Bronchial epithelial cell (primary cell): ENCODE data around the gene MRPL20. TPM values are rescaled to one million over a fixed set of nuclear protein-coding genes. Genes with fewer than 3 reads are reported as not detected.

Experiments used
- DNase-seq: peaks from one replicate; pipeline ENCODE4 v3.0.0-alpha.2; 2010; ENCODE audit warnings: low read depth
- FAIRE-seq: peaks from 2 replicates; lab custom pipeline; 2011; peaks lifted over from hg19 to GRCh38; lab: Jason Lieb, UNC
- H3K27me3 ChIP-seq: 2 replicates; pipeline ENCODE4 v1.5.1; 2011; ENCODE audit warnings: low read length; ENCODE audit not compliant: control insufficient read depth, insufficient read depth
- H3K36me3 ChIP-seq: 2 replicates; pipeline ENCODE4 v1.5.1; 2011; ENCODE audit warnings: low read length; ENCODE audit not compliant: control insufficient read depth, insufficient read depth
- H3K4me3 ChIP-seq: 2 replicates; pipeline ENCODE4 v1.5.1; 2011; ENCODE audit warnings: mild to moderate bottlenecking, low read depth, low read length, control low read depth
- total RNA-seq: library from RNA; depleted of rRNA; stranded (reverse); fragments of >200 nt; gene quantifications from 2 replicates; pipeline ENCODE4 v1.2.1, GENCODE V29; 2014
- TF ChIP-seq, protein P1 (sequence below): IDR thresholded peaks from 2 replicates; pipeline ENCODE4 v1.5.1; 2011; ENCODE audit warnings: mild to moderate bottlenecking, moderate library complexity, low read length, control low read depth, inconsistent platforms; ENCODE audit not compliant: insufficient read depth, severe bottlenecking

MRPL20 gene
- total RNA-seq, 1 donor from 2014 or later: 46.3 TPM

DNA sequence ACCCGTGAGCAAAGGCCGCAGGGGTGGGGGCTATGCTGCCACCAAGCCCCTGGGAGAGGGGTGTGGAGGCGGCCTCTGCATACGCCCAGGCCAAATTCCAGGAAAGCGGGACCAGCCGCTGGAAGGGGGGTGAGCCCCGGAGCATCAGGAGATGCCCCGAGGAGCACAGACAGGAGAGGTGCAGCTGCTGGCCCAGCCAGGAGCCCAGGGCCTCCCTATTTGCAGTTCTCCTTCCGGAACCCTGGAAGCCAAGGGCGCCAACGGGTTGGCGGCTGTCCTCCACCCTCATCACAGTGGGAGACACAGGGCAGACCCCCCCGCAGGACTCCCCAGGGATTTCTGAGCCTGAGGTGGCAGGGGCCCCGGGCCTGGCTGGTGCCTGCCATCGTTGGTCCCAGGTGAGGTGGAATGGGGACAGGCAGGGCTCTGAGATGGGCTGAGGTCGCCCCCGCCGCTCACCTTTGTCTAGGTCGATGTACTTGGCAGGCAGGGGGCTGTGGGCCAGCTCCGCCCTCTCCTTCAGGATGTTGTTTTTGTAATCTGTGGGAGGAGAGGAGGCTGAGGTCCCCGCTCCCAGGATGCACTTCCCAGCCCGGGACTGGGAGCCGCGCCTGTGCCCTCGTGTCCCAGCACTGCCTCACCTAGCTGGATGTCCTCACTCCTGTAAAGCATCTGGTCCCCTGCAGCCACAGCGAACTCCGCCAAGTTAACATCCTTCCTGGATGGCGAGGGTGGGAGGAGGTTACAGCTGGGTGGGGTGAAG lies 53.5 kb downstream of the MRPL20 start:
- H3K4me3 ChIP-seq: no peak overlapping the region
- FAIRE-seq: no peak
- TF ChIP-seq, protein P1, sequence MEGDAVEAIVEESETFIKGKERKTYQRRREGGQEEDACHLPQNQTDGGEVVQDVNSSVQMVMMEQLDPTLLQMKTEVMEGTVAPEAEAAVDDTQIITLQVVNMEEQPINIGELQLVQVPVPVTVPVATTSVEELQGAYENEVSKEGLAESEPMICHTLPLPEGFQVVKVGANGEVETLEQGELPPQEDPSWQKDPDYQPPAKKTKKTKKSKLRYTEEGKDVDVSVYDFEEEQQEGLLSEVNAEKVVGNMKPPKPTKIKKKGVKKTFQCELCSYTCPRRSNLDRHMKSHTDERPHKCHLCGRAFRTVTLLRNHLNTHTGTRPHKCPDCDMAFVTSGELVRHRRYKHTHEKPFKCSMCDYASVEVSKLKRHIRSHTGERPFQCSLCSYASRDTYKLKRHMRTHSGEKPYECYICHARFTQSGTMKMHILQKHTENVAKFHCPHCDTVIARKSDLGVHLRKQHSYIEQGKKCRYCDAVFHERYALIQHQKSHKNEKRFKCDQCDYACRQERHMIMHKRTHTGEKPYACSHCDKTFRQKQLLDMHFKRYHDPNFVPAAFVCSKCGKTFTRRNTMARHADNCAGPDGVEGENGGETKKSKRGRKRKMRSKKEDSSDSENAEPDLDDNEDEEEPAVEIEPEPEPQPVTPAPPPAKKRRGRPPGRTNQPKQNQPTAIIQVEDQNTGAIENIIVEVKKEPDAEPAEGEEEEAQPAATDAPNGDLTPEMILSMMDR: no peak
- no peak for DNase-seq
- H3K36me3 ChIP-seq: no peaks in the 10 kb centered on the region
- H3K27me3 ChIP-seq: no peaks in the 10 kb centered on the region

DNA sequence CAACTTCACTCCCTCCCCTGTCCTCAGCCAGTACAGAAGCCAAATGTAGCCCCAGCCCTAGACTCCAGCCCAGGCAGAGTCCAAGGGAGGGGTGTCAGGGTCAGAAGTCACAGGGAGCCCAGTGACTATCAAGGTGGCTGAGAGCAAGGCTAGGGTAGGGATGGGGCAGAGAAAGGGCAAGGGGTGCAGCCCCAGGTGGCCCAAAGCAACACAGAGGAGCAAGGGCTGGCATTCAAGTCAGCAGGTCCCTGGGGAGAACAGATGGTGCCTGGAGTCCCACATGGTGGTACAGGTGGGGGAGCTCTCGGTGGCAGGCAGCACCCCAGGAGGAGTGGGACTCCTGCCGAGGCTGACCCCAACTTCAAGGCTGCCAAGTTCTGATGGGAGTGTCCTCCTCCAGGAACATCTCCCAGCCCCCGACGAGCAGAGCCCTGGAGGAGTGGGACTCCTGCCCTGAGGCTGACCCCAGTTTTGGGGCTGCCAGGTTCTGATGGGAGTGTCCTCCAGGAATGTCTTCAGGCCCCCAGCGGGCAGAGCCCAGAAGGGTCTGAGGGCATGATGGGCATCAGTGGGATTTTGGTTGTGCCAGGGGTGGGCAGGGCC lies 54.2 kb downstream of the MRPL20 start:
- TF ChIP-seq, protein P1: no peak
- FAIRE-seq (no peak), DNase-seq (no peak)
- H3K27me3 ChIP-seq: no peaks in the 10 kb centered on the region
- H3K36me3 ChIP-seq: no peaks in the 10 kb centered on the region
- no peak overlapping the region for H3K4me3 ChIP-seq

Other genes with a start within 250 kb of the MRPL20 start
- not detected in 2 replicates for gene TTLL10, start 233.4 kb downstream of the MRPL20 start, total RNA-seq
- 1.7 TPM in 1 of 2 replicates, not detected in the other for gene TNFRSF18, start 200.7 kb downstream of the MRPL20 start, total RNA-seq
- gene TNFRSF4, start 193.1 kb downstream of the MRPL20 start, total RNA-seq: 0.13 TPM in 1 of 2 replicates, not detected in the other
- gene SDF4, start 175.3 kb downstream of the MRPL20 start, total RNA-seq: 68.2 and 81.3 TPM in 2 replicates
- gene B3GALT6, start 175.1 kb downstream of the MRPL20 start, total RNA-seq: 19.1 and 24.5 TPM in 2 replicates
- 1.3 and 2.7 TPM in 2 replicates for gene C1QTNF12, start 160.6 kb downstream of the MRPL20 start, total RNA-seq
- gene UBE2J2, start 133.4 kb downstream of the MRPL20 start, total RNA-seq: 41.3 and 41.5 TPM in 2 replicates
- 0.26 and 0.51 TPM in 2 replicates for gene SCNN1D, start 126.9 kb downstream of the MRPL20 start, total RNA-seq
- gene ACAP3, start 99.4 kb downstream of the MRPL20 start, total RNA-seq: 34.0 and 36.4 TPM in 2 replicates
- 15.6 and 20.8 TPM in 2 replicates for gene PUSL1, start 98.7 kb downstream of the MRPL20 start, total RNA-seq
- gene INTS11, start 82.6 kb downstream of the MRPL20 start, total RNA-seq: 64.9 and 66.3 TPM in 2 replicates
- 10.8 and 20.2 TPM in 2 replicates for gene CPTP, start 82.5 kb downstream of the MRPL20 start, total RNA-seq
- 0.26 and 0.38 TPM in 2 replicates for gene TAS1R3, start 76.0 kb downstream of the MRPL20 start, total RNA-seq
- 208 and 233 TPM in 2 replicates for gene DVL1, start 57.9 kb downstream of the MRPL20 start, total RNA-seq
- gene MXRA8, start 48.7 kb downstream of the MRPL20 start, total RNA-seq: 0.51 and 5.0 TPM in 2 replicates
- gene AURKAIP1, start 32.1 kb downstream of the MRPL20 start, total RNA-seq: 93.5 and 128 TPM in 2 replicates
- gene CCNL2, start 8.0 kb downstream of the MRPL20 start, total RNA-seq: 119 and 134 TPM in 2 replicates
- gene ANKRD65, start 14.0 kb upstream of the MRPL20 start, total RNA-seq: 5.3 and 7.9 TPM in 2 replicates
- 5.0 and 7.9 TPM in 2 replicates for gene VWA1, start 28.4 kb upstream of the MRPL20 start, total RNA-seq
- 0.26 and 0.77 TPM in 2 replicates for gene ATAD3C, start 42.4 kb upstream of the MRPL20 start, total RNA-seq
- gene ATAD3B, start 64.5 kb upstream of the MRPL20 start, total RNA-seq: 19.2 and 24.7 TPM in 2 replicates
- 20.9 and 28.7 TPM in 2 replicates for gene ATAD3A, start 104.9 kb upstream of the MRPL20 start, total RNA-seq
- gene TMEM240, start 133.3 kb upstream of the MRPL20 start, total RNA-seq: 0.53 and 0.64 TPM in 2 replicates
- gene SSU72, start 167.6 kb upstream of the MRPL20 start, total RNA-seq: 54.0 and 56.1 TPM in 2 replicates
- 0.26 TPM in 2 replicates for gene FNDC10, start 192.8 kb upstream of the MRPL20 start, total RNA-seq
- gene MIB2, start 208.2 kb upstream of the MRPL20 start, total RNA-seq: 78.2 and 82.2 TPM in 2 replicates
- 0.26 and 0.38 TPM in 2 replicates for gene MMP23B, start 224.9 kb upstream of the MRPL20 start, total RNA-seq